ENCODE measurements around the gene KCNT2. TPM values are rescaled to one million over a fixed set of nuclear protein-coding genes. Genes with fewer than 3 reads are reported as not detected.

KCNT2 gene
- total RNA-seq, 1 donor from 2014 or later, result 1.0 TPM

- no peak for DNase-seq (ENCODE audit: low read depth)
These were observed 411.8 kb downstream of the KCNT2 start for GRCh38 chr1:196196486-196196885.

GRCh38 chr1:196193896-196194559, 414.2 kb downstream of the KCNT2 start:
- peak; percentile 33 for DNase-seq (ENCODE audit: low read depth)

GRCh38 chr1:196183941-196184340, 424.3 kb downstream of the KCNT2 start:
- DNase-seq (ENCODE audit: low read depth), result no peak

GRCh38 chr1:196181594-196181878, 426.7 kb downstream of the KCNT2 start:
- DNase-seq (ENCODE audit: low read depth), result no peak

- DNase-seq (ENCODE audit: low read depth), result peak; percentile 95
These were observed 427.2 kb downstream of the KCNT2 start for GRCh38 chr1:196180847-196181593.

GRCh38 chr1:196178083-196178635, 430.1 kb downstream of the KCNT2 start:
- DNase-seq (ENCODE audit: low read depth), result peak; percentile 9

Other genes starting within 250 kb of the KCNT2 start
- gene CFH, start 43.6 kb upstream of the KCNT2 start, total RNA-seq, result 1.7 and 30.3 TPM in 2 replicates
- gene CFHR3, start 166.4 kb upstream of the KCNT2 start, total RNA-seq, result not detected in 2 replicates
- gene CFHR1, start 211.3 kb upstream of the KCNT2 start, total RNA-seq, result not detected in 2 replicates